HL-60 (cell line): ENCODE results near the gene LGALS7B.

Source experiments
- TF ChIP-seq, protein P1 (sequence below): IDR thresholded peaks from one replicate; pipeline ENCODE4 v1.5.1; 2011; ENCODE audit warnings: low read length, control low read depth, inconsistent platforms; ENCODE audit not compliant: insufficient read depth
- TF ChIP-seq, protein P2 (sequence below): IDR thresholded peaks from 2 replicates; pipeline ENCODE4 v1.6.1; 2012; ENCODE audit warnings: low read depth; ENCODE audit not compliant: insufficient replicate concordance

DNA sequence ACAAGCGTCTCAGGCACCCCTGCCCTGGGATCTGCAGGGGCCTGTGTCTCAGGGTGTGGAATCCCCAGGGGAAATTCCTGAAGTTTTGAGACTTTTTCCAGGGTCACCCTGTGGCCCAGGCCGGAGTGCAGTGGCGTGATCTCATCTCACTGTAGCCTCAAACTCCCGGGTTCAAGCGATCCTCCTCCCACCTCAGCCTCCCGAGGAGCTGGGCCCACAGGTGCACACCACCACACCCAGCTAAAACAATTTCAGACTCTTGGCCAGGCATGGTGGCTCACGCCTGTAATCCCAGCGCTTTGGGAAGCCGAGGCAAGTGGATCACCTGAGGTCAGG is 48.8 kb upstream of the LGALS7B start:
- TF ChIP-seq, protein P1, sequence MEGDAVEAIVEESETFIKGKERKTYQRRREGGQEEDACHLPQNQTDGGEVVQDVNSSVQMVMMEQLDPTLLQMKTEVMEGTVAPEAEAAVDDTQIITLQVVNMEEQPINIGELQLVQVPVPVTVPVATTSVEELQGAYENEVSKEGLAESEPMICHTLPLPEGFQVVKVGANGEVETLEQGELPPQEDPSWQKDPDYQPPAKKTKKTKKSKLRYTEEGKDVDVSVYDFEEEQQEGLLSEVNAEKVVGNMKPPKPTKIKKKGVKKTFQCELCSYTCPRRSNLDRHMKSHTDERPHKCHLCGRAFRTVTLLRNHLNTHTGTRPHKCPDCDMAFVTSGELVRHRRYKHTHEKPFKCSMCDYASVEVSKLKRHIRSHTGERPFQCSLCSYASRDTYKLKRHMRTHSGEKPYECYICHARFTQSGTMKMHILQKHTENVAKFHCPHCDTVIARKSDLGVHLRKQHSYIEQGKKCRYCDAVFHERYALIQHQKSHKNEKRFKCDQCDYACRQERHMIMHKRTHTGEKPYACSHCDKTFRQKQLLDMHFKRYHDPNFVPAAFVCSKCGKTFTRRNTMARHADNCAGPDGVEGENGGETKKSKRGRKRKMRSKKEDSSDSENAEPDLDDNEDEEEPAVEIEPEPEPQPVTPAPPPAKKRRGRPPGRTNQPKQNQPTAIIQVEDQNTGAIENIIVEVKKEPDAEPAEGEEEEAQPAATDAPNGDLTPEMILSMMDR, result no peak
- TF ChIP-seq, protein P2, sequence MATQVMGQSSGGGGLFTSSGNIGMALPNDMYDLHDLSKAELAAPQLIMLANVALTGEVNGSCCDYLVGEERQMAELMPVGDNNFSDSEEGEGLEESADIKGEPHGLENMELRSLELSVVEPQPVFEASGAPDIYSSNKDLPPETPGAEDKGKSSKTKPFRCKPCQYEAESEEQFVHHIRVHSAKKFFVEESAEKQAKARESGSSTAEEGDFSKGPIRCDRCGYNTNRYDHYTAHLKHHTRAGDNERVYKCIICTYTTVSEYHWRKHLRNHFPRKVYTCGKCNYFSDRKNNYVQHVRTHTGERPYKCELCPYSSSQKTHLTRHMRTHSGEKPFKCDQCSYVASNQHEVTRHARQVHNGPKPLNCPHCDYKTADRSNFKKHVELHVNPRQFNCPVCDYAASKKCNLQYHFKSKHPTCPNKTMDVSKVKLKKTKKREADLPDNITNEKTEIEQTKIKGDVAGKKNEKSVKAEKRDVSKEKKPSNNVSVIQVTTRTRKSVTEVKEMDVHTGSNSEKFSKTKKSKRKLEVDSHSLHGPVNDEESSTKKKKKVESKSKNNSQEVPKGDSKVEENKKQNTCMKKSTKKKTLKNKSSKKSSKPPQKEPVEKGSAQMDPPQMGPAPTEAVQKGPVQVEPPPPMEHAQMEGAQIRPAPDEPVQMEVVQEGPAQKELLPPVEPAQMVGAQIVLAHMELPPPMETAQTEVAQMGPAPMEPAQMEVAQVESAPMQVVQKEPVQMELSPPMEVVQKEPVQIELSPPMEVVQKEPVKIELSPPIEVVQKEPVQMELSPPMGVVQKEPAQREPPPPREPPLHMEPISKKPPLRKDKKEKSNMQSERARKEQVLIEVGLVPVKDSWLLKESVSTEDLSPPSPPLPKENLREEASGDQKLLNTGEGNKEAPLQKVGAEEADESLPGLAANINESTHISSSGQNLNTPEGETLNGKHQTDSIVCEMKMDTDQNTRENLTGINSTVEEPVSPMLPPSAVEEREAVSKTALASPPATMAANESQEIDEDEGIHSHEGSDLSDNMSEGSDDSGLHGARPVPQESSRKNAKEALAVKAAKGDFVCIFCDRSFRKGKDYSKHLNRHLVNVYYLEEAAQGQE, result no peak
